Activated T-cell treated with anti-CD3 and anti-CD28 coated beads for 4 hours (primary cell): Measurements from ENCODE around the gene UNC13D.
"Not testable (repeated sequence)": the region's sequence is repeated elsewhere in the genome, so short reads cannot be mapped to it uniquely, and the experiment has no call there.

Experiments
- DNase-seq: peaks from one replicate; pipeline ENCODE4 v3.0.0-alpha.2; 2020

UNC13D gene

DNA sequence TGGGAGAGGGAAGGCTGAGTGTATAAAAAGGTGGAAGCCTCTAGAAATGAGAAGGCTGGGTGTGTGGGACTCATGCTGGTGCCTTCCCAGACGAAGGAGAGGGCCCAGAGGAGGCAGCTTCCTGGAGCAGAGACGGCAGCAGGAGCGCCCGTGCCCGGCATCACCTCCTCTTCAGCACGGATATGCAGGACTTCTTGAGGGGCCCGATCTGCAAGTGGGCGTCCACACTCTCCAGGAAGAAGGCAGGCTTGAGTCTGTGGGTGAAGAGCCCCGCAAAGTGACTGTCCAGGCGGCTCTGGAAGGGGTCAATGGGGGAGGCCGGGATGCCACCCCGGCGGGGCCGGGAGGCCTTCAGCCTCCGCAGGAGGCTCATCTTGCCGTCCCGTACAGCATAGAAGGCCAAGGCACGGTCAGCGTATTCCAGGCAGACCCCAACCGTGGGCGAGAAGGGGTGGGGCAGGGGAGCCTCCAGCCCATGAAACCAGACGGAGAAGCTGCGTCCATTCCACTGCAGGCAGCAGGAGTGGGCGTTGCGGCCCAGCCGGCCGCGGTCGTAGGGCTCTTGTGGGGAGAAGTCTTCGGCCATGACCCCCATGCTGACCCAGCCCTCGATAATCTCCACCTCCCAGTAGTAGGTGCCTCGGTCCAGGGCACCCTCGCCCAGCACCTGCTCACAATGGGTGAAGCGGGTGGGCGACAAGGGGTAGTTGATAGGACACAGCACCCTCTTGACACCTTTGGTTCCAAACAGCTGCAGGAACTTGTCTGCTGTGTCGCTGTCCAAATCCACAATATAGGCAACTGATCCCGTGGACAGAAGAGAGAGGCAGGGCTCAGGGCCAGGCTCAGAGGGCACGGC, 30.3 kb upstream of the UNC13D start:
- no peak for DNase-seq

DNA sequence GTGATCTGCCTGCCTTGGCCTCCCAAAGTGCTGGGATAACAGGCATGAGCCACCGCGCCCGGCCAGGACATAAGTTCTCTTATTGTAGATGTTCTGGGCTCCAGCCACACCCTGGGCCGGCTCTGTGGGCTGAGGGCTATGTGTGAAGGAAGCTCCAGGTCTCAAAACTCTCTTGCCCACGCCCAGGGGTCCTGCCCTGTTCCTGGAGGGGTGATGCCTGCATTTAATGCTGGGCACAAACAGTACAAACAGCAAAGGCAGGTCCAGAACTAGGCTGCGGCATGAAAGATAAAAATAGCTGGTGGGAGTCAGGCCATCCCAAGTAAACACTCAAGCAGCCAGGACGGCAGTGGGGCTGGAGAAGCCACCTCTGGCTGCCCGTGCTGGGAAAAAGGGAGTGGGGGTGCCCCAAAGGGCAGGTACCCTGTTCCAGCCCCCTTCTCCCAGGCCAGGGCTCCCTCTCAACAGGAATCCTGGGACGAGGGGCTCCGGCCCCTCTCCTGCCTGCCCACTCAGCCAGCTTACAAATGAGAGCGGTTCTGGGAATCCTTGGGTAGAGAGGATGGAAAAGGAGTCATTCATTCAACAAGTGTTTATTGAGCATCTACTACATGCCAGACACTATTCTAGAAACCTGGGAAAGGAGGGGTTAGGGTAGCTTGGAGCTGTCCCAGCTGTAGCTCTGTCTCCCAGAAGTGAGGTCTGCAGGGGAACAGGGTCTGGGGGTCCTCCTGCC, 29.6 kb upstream of the UNC13D start:
- DNase-seq = no peak

DNA sequence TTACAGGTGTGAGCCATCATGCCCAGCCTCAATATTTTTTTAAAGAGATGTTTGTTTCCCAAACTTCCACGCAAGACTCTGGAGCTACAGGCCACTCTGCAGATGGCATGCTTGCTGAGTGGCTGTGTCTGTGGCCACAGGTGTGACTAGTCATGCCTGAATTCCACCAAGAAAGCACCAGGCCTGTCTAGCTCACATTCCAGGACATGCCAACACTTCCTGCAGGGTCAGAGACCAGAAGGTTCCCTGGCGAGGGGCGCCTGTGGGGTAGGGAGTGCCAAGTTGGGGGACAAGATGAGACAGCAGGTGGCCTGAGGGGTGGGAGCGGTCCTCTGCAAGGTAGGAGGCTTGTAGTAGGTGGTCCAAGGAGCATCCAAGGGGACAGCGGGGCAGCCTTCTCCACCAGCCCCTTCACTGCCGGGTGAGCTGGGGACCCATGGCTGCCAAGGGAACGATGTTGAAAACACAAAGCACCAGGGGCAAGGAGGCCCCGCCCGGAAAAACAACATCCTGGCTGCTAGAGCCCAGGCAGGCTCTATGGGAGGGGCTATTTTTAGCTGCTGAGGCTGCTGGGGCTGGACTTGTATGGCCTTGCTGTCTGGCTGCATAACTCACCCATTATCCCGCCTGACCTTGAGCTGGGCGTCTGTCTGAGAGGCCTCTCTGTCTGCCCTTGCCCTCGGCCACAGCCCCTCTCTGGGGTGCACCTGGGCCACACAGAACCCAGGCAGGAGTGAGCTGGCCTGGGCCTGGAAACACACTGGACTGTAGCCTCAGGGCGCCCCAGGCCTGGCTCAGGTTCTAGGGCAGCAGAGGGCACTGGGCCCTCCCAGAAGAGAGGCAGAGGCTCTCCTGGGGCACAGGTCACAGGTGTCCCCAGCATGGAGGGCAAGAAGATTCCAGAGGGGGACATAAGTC, 28.5 kb upstream of the UNC13D start:
- no peak for DNase-seq

DNA sequence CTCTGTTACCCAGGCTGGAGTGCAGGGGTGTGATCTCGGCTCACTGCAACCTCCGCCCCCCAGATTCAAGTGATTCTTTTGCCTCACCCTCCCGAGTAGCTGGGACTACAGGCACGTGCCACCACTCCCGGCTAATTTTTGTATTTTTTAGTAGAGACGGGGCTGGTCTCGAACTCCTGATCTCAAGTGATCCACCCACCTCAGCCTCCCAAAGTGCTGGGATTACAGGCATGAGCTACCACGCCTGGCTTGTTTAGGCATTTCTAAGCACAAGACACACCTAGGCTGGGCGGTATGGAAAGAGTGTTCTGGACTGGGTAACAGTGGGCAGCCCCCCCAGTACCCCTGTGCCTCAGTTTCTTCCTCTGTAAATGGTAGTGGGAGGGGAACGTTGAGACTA, 26.0 kb upstream of the UNC13D start:
- DNase-seq = not testable (repeated sequence)

DNA sequence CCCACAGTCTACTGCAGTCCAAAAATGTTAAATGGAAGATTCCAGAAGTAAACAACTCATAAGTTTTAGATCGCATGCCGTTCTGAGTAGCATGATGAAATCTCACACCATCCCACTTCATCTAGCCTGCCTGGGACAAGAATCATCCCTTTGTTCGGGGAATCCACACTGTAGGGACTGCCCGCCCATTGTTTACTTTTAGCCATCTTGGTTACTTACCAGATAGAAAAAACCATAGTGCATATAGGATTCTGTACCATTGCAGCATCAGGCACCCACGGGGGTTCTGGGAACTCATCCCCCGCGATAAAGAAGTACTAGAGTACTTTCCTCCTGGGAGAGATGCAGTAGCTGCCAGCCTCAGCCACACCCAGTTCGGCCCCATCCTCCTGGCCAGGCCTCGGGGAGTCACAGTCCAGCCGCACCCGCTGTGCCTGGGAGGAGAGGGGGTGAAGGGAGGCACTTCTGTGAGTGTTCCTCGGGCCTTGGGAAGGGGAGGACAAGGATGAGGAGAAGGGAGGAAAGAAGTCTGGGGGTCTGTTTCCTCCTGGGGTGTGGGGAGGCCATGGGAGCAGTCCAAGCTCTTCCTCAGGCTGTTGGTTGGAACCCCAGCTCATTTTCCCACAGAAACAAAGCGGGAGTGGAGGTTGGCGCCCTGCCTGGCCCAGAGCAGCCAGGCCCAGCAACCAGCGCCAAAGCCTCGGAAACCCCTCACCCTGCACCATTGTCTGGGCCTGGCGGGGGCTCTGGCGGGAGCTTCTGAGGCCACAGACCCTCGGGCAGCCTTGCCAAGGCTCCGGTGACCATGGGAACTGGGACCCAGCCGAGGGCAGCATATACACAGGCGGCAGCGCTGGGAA, 25.3 kb upstream of the UNC13D start:
- no peak for DNase-seq

DNA sequence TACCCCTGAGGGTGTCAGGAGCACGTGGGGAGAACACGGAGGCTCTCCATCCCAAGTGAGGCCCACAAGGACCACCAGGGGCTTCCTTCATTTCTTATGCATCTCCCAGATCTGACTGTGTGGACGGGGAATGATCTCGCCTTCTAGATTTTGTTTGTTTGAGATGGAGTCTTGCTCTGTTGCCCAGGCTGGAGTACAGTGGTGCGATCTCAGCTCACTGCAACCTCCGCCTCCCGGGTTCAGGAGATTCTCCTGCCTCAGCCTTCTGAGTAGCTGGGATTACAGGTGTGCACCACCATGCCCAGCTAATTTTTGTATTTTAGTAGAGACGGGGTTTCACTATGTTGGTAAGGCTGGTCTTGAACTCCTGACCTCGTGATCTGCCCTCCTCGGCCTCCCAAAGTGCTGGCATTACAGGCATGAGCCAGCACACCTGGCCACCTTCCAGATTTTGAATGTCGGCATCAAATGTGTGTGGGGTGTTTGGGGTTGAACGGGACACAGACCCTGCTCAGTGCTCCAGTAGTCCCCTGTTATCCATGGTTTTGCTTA, 24.6 kb upstream of the UNC13D start:
- DNase-seq = not testable (repeated sequence)

GRCh38 chr17:75865404-75866188, 21.4 kb upstream of the UNC13D start:
- DNase-seq = not testable (repeated sequence)

- DNase-seq = not testable (repeated sequence)
Measured at GRCh38 chr17:75864887-75865286, 20.7 kb upstream of the UNC13D start.

- no peak for DNase-seq
Measured at GRCh38 chr17:75864448-75864871, 20.3 kb upstream of the UNC13D start.

- no peak for DNase-seq
Measured at GRCh38 chr17:75861927-75862317, 17.7 kb upstream of the UNC13D start.

GRCh38 chr17:75859358-75859757, 15.2 kb upstream of the UNC13D start:
- not testable (repeated sequence) for DNase-seq

DNA sequence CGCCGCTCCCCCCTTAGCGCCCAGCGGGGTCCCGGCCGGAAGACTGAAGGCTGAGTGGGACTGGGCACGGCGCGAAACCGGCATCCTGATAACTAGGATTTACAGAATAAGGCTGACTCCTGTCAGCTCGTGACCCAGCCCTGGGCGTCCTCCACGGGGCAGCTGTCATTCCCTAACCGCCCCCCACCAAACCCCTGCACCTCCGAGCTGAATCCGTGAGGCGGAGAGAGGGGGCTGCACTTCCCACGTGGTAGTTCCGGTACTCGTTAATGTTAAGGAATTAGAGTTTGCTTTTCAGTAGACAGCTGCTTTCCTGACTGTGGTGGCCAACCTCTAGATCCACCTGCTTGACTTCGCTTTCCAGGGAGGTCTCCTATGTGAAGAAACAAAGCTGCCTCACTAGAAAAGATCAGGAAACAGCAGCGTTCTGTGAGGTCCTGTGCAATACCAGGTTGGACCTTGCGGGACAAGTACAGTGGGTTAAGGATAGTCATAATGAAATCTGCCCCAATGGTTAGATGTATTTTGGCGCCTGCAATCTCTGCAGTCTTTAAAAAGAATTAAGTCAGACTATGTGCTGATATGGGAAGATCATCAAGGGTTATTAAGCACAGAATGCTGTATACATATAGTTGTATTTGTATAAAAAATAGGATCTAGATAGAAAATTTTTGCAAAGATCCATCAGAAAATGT, 12.0 kb upstream of the UNC13D start:
- DNase-seq = no peak

- DNase-seq = peak; percentile 94
Measured at GRCh38 chr17:75855310-75856061, 11.3 kb upstream of the UNC13D start, which contains the start of gene WBP2. TSS of gene WBP2 (minus strand) at chr17:75855335. CDS start at chr17:75855297, 38 bp downstream.

GRCh38 chr17:75854881-75855309, 10.7 kb upstream of the UNC13D start:
- no peak for DNase-seq

GRCh38 chr17:75854101-75854748, 10.0 kb upstream of the UNC13D start:
- no peak for DNase-seq

- DNase-seq = no peak
Measured at GRCh38 chr17:75853433-75853832, 9.2 kb upstream of the UNC13D start.

GRCh38 chr17:75851693-75851991, 7.4 kb upstream of the UNC13D start:
- not testable (repeated sequence) for DNase-seq

DNA sequence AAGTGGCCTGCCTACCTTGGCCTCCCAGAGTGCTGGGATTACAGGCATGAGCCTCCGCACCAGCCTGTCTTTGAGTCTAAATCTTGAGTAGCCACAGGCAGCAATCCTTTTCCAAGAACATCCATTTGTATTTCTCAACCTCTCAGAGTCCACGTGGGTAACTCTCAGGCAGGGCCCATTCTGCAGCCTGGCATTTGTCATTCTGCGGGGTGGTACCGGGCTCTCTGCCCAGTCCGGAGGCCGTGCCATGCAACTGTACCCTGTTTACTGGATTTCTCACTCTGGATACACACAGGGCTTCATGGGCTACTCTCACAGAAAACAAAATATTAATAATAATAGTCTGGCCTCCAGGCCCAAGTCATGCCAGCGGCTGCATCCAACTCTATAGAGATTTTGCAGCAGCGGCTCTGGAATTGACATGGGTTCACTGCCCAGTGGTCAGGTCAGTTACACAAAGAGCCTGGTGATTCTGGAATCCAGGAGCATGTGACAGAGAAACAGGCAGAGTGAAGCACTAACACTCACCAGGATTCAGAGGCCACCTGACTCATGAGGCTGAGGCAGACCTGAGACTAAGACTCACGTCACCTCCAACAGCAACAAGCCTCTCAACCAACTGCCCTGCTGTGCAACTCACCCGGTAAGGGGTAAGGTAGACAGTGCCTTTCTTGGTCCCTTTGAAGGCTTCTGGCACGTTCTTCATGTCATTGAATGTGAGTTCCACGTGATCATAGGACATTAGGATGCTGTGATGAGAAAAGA, 6.9 kb upstream of the UNC13D start:
- no peak for DNase-seq
